Mucosa of stomach (tissue), 1 donor: ENCODE measurements around the gene RBM42.

ENCODE experiments used
- H3K27me3 ChIP-seq: one replicate; pipeline ENCODE4 v1.7.0; 2013; ENCODE audit warnings: mild to moderate bottlenecking, low read length; ENCODE audit not compliant: control insufficient read depth, insufficient read depth
- H3K36me3 ChIP-seq: one replicate; pipeline ENCODE4 v1.7.0; 2013; ENCODE audit warnings: low read length; ENCODE audit not compliant: control insufficient read depth, insufficient read depth
- H3K4me1 ChIP-seq: one replicate; pipeline ENCODE4 v1.7.0; 2013; ENCODE audit warnings: mild to moderate bottlenecking, low read length; ENCODE audit not compliant: control insufficient read depth, insufficient read depth
- H3K4me3 ChIP-seq: one replicate; pipeline ENCODE4 v1.7.0; 2013; ENCODE audit warnings: low read length
- H3K9ac ChIP-seq: one replicate; pipeline ENCODE4 v1.7.0; 2013; ENCODE audit warnings: mild to moderate bottlenecking, low read length, moderate library complexity
- H3K9me3 ChIP-seq: one replicate; pipeline ENCODE4 v1.7.0; 2013; ENCODE audit warnings: mild to moderate bottlenecking, low read length, moderate library complexity; ENCODE audit not compliant: control insufficient read depth
- donor health status: Pancreatic carcinoma.

RBM42 gene

GRCh38 chr19:35607661-35608060, 21.2 kb upstream of the RBM42 start:
- H3K4me1 ChIP-seq: peaks cover 13% of the 10 kb centered on the region
- no peak overlapping the region for H3K4me3 ChIP-seq
- no peaks in the 10 kb centered on the region for H3K9me3 ChIP-seq
- no peaks in the 10 kb centered on the region for H3K27me3 ChIP-seq
- H3K9ac ChIP-seq: no peak overlapping the region
- no peaks in the 10 kb centered on the region for H3K36me3 ChIP-seq

GRCh38 chr19:35608251-35608650, 20.6 kb upstream of the RBM42 start:
- H3K27me3 ChIP-seq: no peaks in the 10 kb centered on the region
- H3K9me3 ChIP-seq: no peaks in the 10 kb centered on the region
- no peaks in the 10 kb centered on the region for H3K36me3 ChIP-seq
- no peak overlapping the region for H3K4me3 ChIP-seq
- no peak overlapping the region for H3K9ac ChIP-seq
- H3K4me1 ChIP-seq: peaks cover 18% of the 10 kb centered on the region

GRCh38 chr19:35609851-35610353, 18.9 kb upstream of the RBM42 start:
- no peak overlapping the region for H3K4me3 ChIP-seq
- no peaks in the 10 kb centered on the region for H3K9me3 ChIP-seq
- no peak overlapping the region for H3K9ac ChIP-seq
- H3K36me3 ChIP-seq: no peaks in the 10 kb centered on the region
- no peaks in the 10 kb centered on the region for H3K27me3 ChIP-seq
- H3K4me1 ChIP-seq: peaks cover 16% of the 10 kb centered on the region

- H3K36me3 ChIP-seq: no peaks in the 10 kb centered on the region
- H3K9ac ChIP-seq: peak overlapping the region; percentile 95
- H3K27me3 ChIP-seq: no peaks in the 10 kb centered on the region
- no peaks in the 10 kb centered on the region for H3K9me3 ChIP-seq
- H3K4me1 ChIP-seq: peaks cover 13% of the 10 kb centered on the region
- H3K4me3 ChIP-seq: peak overlapping the region; percentile 66
Measured at GRCh38 chr19:35612224-35612558, 16.6 kb upstream of the RBM42 start.

GRCh38 chr19:35612559-35613321, 16.1 kb upstream of the RBM42 start, which contains the start of gene HAUS5:
HAUS5 (plus strand) TSS chr19:35612735; CDS start chr19:35612795, 60 bp downstream.
- Histone ChIP-seq H3K4me3 (peak within 1 kb of the TSS; percentile 66), H3K9ac (peak within 1 kb of the TSS; percentile 95), H3K9me3 (no peaks in the 10 kb centered on the region), H3K4me1 (peaks cover 13% of the 10 kb centered on the region), H3K36me3 (no peaks in the 10 kb centered on the region), H3K27me3 (no peaks in the 10 kb centered on the region)

GRCh38 chr19:35613574-35613973, 15.3 kb upstream of the RBM42 start:
- Histone ChIP-seq H3K9me3 (no peaks in the 10 kb centered on the region), H3K4me3 (no peak overlapping the region), H3K4me1 (peaks cover 13% of the 10 kb centered on the region), H3K27me3 (no peaks in the 10 kb centered on the region), H3K9ac (no peak overlapping the region), H3K36me3 (no peaks in the 10 kb centered on the region)

GRCh38 chr19:35615036-35615435, 13.8 kb upstream of the RBM42 start:
- no peak overlapping the region for H3K9ac ChIP-seq
- H3K9me3 ChIP-seq: no peaks in the 10 kb centered on the region
- H3K4me1 ChIP-seq: peaks cover 13% of the 10 kb centered on the region
- no peak overlapping the region for H3K4me3 ChIP-seq
- no peaks in the 10 kb centered on the region for H3K36me3 ChIP-seq
- H3K27me3 ChIP-seq: no peaks in the 10 kb centered on the region

GRCh38 chr19:35618857-35619256, 10.0 kb upstream of the RBM42 start:
- Histone ChIP-seq H3K27me3 (no peaks in the 10 kb centered on the region), H3K9me3 (no peaks in the 10 kb centered on the region), H3K9ac (no peak overlapping the region), H3K4me1 (no peaks in the 10 kb centered on the region), H3K36me3 (no peaks in the 10 kb centered on the region), H3K4me3 (no peak overlapping the region)

- Histone ChIP-seq H3K36me3 (no peaks in the 10 kb centered on the region), H3K27me3 (no peaks in the 10 kb centered on the region)
Measured at GRCh38 chr19:35619290-35619923, 9.4 kb upstream of the RBM42 start.

GRCh38 chr19:35620001-35620400, 8.8 kb upstream of the RBM42 start:
- Histone ChIP-seq H3K9me3 (no peaks in the 10 kb centered on the region), H3K9ac (no peak overlapping the region), H3K4me3 (no peak overlapping the region), H3K4me1 (no peaks in the 10 kb centered on the region), H3K27me3 (no peaks in the 10 kb centered on the region), H3K36me3 (no peaks in the 10 kb centered on the region)

More at GRCh38 chr19:35619290-35619923, 9.4 kb upstream of the RBM42 start:
- H3K9ac ChIP-seq: no peak overlapping the region
- no peaks in the 10 kb centered on the region for H3K9me3 ChIP-seq
- no peaks in the 10 kb centered on the region for H3K4me1 ChIP-seq
- H3K4me3 ChIP-seq: no peak overlapping the region

- no peak overlapping the region for H3K9ac ChIP-seq
- H3K4me3 ChIP-seq: no peak overlapping the region
- H3K9me3 ChIP-seq: no peaks in the 10 kb centered on the region
- H3K4me1 ChIP-seq: no peaks in the 10 kb centered on the region
- no peaks in the 10 kb centered on the region for H3K27me3 ChIP-seq
- H3K36me3 ChIP-seq: no peaks in the 10 kb centered on the region
Measured at GRCh38 chr19:35621708-35622107, 7.1 kb upstream of the RBM42 start.

- no peaks in the 10 kb centered on the region for H3K9me3 ChIP-seq
- H3K9ac ChIP-seq: no peak overlapping the region
- H3K4me3 ChIP-seq: no peak overlapping the region
- no peaks in the 10 kb centered on the region for H3K36me3 ChIP-seq
- H3K27me3 ChIP-seq: no peaks in the 10 kb centered on the region
- no peaks in the 10 kb centered on the region for H3K4me1 ChIP-seq
Measured at GRCh38 chr19:35622750-35623149, 6.1 kb upstream of the RBM42 start.
